ENCODE data around the gene SLC22A16.

GRCh38 chr6:110432285-110432900, 44.0 kb downstream of the SLC22A16 start:
- TF ChIP-seq POLR2AphosphoS5 (IDR thresholded peaks at IDR 0.05) (no peak), CTCF (IDR thresholded peaks at IDR 0.05 in 8 of 11, conservative IDR thresholded peaks at IDR 0.05 in 3 of 11) (no peak), POLR2A (IDR thresholded peaks at IDR 0.05) (no peak)
